HTERT RPE-1 (cell line): ENCODE measurements around the gene RPS25.

Experiments used
- in situ Hi-C: fragments of 300-500 bp; cut with MboI; formaldehyde crosslinking; loops from 4 replicates; pipeline ENCODE4 v1.14.3; 2020; ENCODE audit warnings: low sequenced_read_pairs

Gene RPS25

GRCh38 chr11:118975771-118976709 is 42.1 kb downstream of the RPS25 start:
- in situ Hi-C loops: no loop called here

GRCh38 chr11:118973985-118974384 is 44.2 kb downstream of the RPS25 start:
- in situ Hi-C loops: loop anchor here (25.0 kb wide), 1 partner anchor 287 kb away; the partner anchor contains the start of gene TREH

- in situ Hi-C loops: loop anchor here (25.0 kb wide), 1 partner anchor 284 kb away; the partner anchor contains the start of gene TREH
Observed at GRCh38 chr11:118971646-118972045, 46.5 kb downstream of the RPS25 start, which contains the start of gene FOXR1. FOXR1 (plus strand) TSS chr11:118971761; CDS start chr11:118971932, 171 bp downstream.

GRCh38 chr11:118969508-118969907 is 48.6 kb downstream of the RPS25 start:
- in situ Hi-C loops: loop anchor here (25.0 kb wide), 1 partner anchor 282 kb away; the partner anchor contains the start of gene TREH
